ENCODE measurements around the gene CCDC78.

GRCh38 chr16:703406-703805 is 22.8 kb downstream of the CCDC78 start:
- TF ChIP-seq, protein P1, sequence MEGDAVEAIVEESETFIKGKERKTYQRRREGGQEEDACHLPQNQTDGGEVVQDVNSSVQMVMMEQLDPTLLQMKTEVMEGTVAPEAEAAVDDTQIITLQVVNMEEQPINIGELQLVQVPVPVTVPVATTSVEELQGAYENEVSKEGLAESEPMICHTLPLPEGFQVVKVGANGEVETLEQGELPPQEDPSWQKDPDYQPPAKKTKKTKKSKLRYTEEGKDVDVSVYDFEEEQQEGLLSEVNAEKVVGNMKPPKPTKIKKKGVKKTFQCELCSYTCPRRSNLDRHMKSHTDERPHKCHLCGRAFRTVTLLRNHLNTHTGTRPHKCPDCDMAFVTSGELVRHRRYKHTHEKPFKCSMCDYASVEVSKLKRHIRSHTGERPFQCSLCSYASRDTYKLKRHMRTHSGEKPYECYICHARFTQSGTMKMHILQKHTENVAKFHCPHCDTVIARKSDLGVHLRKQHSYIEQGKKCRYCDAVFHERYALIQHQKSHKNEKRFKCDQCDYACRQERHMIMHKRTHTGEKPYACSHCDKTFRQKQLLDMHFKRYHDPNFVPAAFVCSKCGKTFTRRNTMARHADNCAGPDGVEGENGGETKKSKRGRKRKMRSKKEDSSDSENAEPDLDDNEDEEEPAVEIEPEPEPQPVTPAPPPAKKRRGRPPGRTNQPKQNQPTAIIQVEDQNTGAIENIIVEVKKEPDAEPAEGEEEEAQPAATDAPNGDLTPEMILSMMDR (IDR thresholded peaks at IDR 0.05; ENCODE audit: insufficient read depth, low read length, poor library complexity, severe bottlenecking): no peak
- no peak for TF ChIP-seq EZH2phosphoT487 (conservative IDR thresholded peaks at IDR 0.05; ENCODE audit: low read length)
